Astrocyte (in vitro differentiated cells and primary cell): ENCODE data around the gene CSMD2.

Source experiments
- CTCF ChIP-seq: IDR thresholded peaks from 2 replicates; pipeline ENCODE4 v1.5.1; 2011; ENCODE audit warnings: low read depth, mild to moderate bottlenecking, inconsistent platforms, low read length, moderate library complexity; ENCODE audit not compliant: insufficient read depth
- EZH2 ChIP-seq: IDR thresholded peaks from 2 replicates; pipeline ENCODE4 v1.6.1; 2012; ENCODE audit warnings: mild to moderate bottlenecking, low read length, inconsistent platforms; ENCODE audit not compliant: insufficient read depth

GRCh38 chr1:33742663-33743062 is 422.4 kb downstream of the CSMD2 start:
- TF ChIP-seq CTCF = no peak
- no peak for TF ChIP-seq EZH2
